GM23338 (cell line): ENCODE data around the gene IQGAP1. TPM values are rescaled to one million over a fixed set of nuclear protein-coding genes. Genes with fewer than 3 reads are reported as not detected.

Experiments used
- ATAC-seq: fragments of 200-7000 bp; cut with Tn5 transposase; 3 replicates; pipeline ENCODE4 v1.9.1; 2020
- DNase-seq: peaks from one replicate; pipeline ENCODE4 v3.0.0-alpha.2; 2015; ENCODE audit warnings: low spot score
- H2AFZ ChIP-seq: fragments of 200-600 bp; sonication (generic); 2 replicates; pipeline ENCODE4 v1.8.0; 2016; ENCODE audit warnings: antibody characterized with exemption, mild to moderate bottlenecking, moderate library complexity
- H3F3A ChIP-seq: fragments of 200-600 bp; sonication (generic); replicated peaks from 2 replicates; pipeline ENCODE4 v1.8.0; 2017; ENCODE audit warnings: antibody characterized with exemption, mixed run types, low read depth
- H3K27ac ChIP-seq: fragments of 200-600 bp; sonication (generic); 2 replicates; pipeline ENCODE4 v1.6.1; 2016; ENCODE audit warnings: low read depth
- H3K27me3 ChIP-seq: fragments of 200-600 bp; sonication (generic); 2 replicates; pipeline ENCODE4 v1.8.0; 2016; ENCODE audit warnings: mild to moderate bottlenecking, mixed run types, moderate library complexity; ENCODE audit not compliant: insufficient read depth
- H3K36me3 ChIP-seq: fragments of 200-600 bp; sonication (generic); 2 replicates; pipeline ENCODE4 v1.8.0; 2016; ENCODE audit warnings: mild to moderate bottlenecking; ENCODE audit not compliant: insufficient read depth
- H3K4me1 ChIP-seq: fragments of 200-600 bp; sonication (generic); 2 replicates; pipeline ENCODE4 v1.8.0; 2016; ENCODE audit warnings: mild to moderate bottlenecking, moderate library complexity; ENCODE audit not compliant: insufficient read depth
- H3K4me2 ChIP-seq: fragments of 200-600 bp; sonication (generic); 2 replicates; pipeline ENCODE4 v1.7.1; 2017; ENCODE audit warnings: mixed run types
- H3K4me3 ChIP-seq: fragments of 200-600 bp; sonication (generic); 2 replicates; pipeline ENCODE4 v1.6.1; 2016; ENCODE audit warnings: mixed run types
- H3K79me2 ChIP-seq: fragments of 200-600 bp; sonication (generic); replicated peaks from 2 replicates; pipeline ENCODE4 v1.8.0; 2017; ENCODE audit warnings: mild to moderate bottlenecking; ENCODE audit not compliant: insufficient read depth
- H3K9me2 ChIP-seq: fragments of 200-600 bp; sonication (generic); 2 replicates; pipeline ENCODE4 v1.8.0; 2017; ENCODE audit not compliant: insufficient read depth
- H4K20me1 ChIP-seq: fragments of 200-600 bp; sonication (generic); replicated peaks from 2 replicates; pipeline ENCODE4 v1.8.0; 2017; ENCODE audit warnings: mild to moderate bottlenecking; ENCODE audit not compliant: insufficient read depth
- H3K27ac Mint-ChIP-seq: 2 replicates; pipeline ENCODE4 v1.8.0; 2020; ENCODE audit warnings: inconsistent platforms, mild to moderate bottlenecking, moderate library complexity, mixed read lengths
- H3K27me3 Mint-ChIP-seq: 3 replicates; pipeline ENCODE4 v1.8.0; 2022; ENCODE audit warnings: low read depth, mild to moderate bottlenecking, moderate library complexity, mixed read lengths, inconsistent platforms; ENCODE audit not compliant: insufficient read depth, poor library complexity
- H3K36me3 Mint-ChIP-seq: 3 replicates; pipeline ENCODE4 v1.8.0; 2021; ENCODE audit warnings: low read depth, mild to moderate bottlenecking, inconsistent platforms, moderate library complexity, mixed read lengths
- H3K4me1 Mint-ChIP-seq: 3 replicates; pipeline ENCODE4 v1.8.0; 2020; ENCODE audit warnings: mild to moderate bottlenecking, inconsistent platforms, mixed read lengths
- H3K4me3 Mint-ChIP-seq: 3 replicates; pipeline ENCODE4 v1.8.0; 2021; ENCODE audit warnings: moderate library complexity, mild to moderate bottlenecking, inconsistent platforms, mixed read lengths
- H3K9me3 Mint-ChIP-seq: 3 replicates; pipeline ENCODE4 v1.8.0; 2020; ENCODE audit warnings: moderate library complexity, mild to moderate bottlenecking, inconsistent platforms, mixed read lengths
- CREB1 ChIP-seq: fragments of 250-450 bp; sonication (Bioruptor Pico); IDR thresholded peaks from 2 replicates; pipeline ENCODE4 v1.5.0; 2020; ENCODE audit warnings: low read depth, mild to moderate bottlenecking, moderate library complexity
- CTCF ChIP-seq, 2 experiments: fragments of 200-600 bp in 1 of 2; sonication (generic) in 1 of 2; conservative IDR thresholded peaks; 2 replicates each; pipeline versions ENCODE4 v1.5.1 to v1.6.1; 2016 to 2017; ENCODE audit warnings: antibody characterized with exemption in 2 of 2, low read depth in 2 of 2, mild to moderate bottlenecking in 2 of 2, moderate library complexity in 1 of 2
- EZH2phosphoT487 ChIP-seq: fragments of 200-600 bp; sonication (generic); IDR thresholded peaks from one replicate; pipeline ENCODE4 v1.8.1; 2018; ENCODE audit warnings: antibody characterized with exemption; ENCODE audit not compliant: unreplicated experiment
- JUNB ChIP-seq: IDR thresholded peaks from one replicate; pipeline ENCODE4 v1.6.1; 2016; ENCODE audit warnings: antibody characterized with exemption; ENCODE audit not compliant: unreplicated experiment
- REST ChIP-seq: IDR thresholded peaks from one replicate; pipeline ENCODE4 v1.6.1; 2018; ENCODE audit warnings: antibody characterized with exemption; ENCODE audit not compliant: unreplicated experiment
- STAT1 ChIP-seq: IDR thresholded peaks from one replicate; pipeline ENCODE4 v1.6.1; 2016; ENCODE audit warnings: antibody characterized with exemption; ENCODE audit not compliant: unreplicated experiment
- ZNF462 ChIP-seq: fragments of 250-450 bp; sonication (Bioruptor Pico); IDR thresholded peaks from 2 replicates; pipeline ENCODE4 v1.5.0; 2020; ENCODE audit warnings: mild to moderate bottlenecking, moderate library complexity
- polyA plus RNA-seq: library from polyadenylated mRNA; unstranded; fragments of >200 nt; fragmentation: Nextera tagmentation; extraction: Ambion mirVana; gene quantifications from 2 replicates; pipeline ENCODE4 v1.2.1, GENCODE V29; 2016
- total RNA-seq: library from RNA; depleted of rRNA; stranded (reverse); fragments of >200 nt; shearing (Covaris generic); gene quantifications from 2 replicates; pipeline ENCODE4 v1.2.3, GENCODE V29; 2014

The IQGAP1 gene
- total and polyA plus RNA-seq, 2 experiments from 2014 or later, result 92.7 to 159 TPM

GRCh38 chr15:90348456-90348855 lies 39.6 kb upstream of the IQGAP1 start (continued):
- TF ChIP-seq EZH2phosphoT487 (no peak), CTCF (conservative IDR thresholded peaks at IDR 0.05; ENCODE audit: low read depth in 2 of 2) (no peak), STAT1 (no peak)

- Mint-ChIP-seq H3K4me1 (peaks cover 3% of the 10 kb centered on the region; the same call in 1 of the 3 replicates), H3K27me3 (peaks cover 15% of the 10 kb centered on the region), H3K27ac (no peak overlapping the region), H3K4me3 (no peak overlapping the region), H3K9me3 (no peaks in the 10 kb centered on the region), H3K36me3 (no peaks in the 10 kb centered on the region)
- ATAC-seq (no peak), DNase-seq (no peak)
- H3K4me1 ChIP-seq, result no peaks in the 10 kb centered on the region
- H4K20me1 ChIP-seq, result no peaks in the 10 kb centered on the region
- H3K36me3 ChIP-seq, result no peaks in the 10 kb centered on the region
- H3K27me3 ChIP-seq, result no peaks in the 10 kb centered on the region
- H3K9me2 ChIP-seq, result no peaks in the 10 kb centered on the region
- no peak overlapping the region for H2AFZ ChIP-seq
- no peak for TF ChIP-seq CREB1 (CRISPR knock-in tag)
- TF ChIP-seq REST, result no peak
- TF ChIP-seq JUNB, result no peak
- no peaks in the 10 kb centered on the region for H3F3A ChIP-seq
- no peak overlapping the region for H3K4me2 ChIP-seq
- no peak overlapping the region for H3K4me3 ChIP-seq
- no peak overlapping the region for H3K27ac ChIP-seq
- no peaks in the 10 kb centered on the region for H3K79me2 ChIP-seq
Observed at GRCh38 chr15:90349072-90349471, 39.0 kb upstream of the IQGAP1 start.

- no peak overlapping the region for H3K27ac Mint-ChIP-seq
- Histone ChIP-seq H3K27me3 (no peaks in the 10 kb centered on the region), H4K20me1 (no peaks in the 10 kb centered on the region), H3F3A (no peaks in the 10 kb centered on the region), H3K27ac (no peak overlapping the region), H3K4me1 (no peaks in the 10 kb centered on the region), H3K4me3 (no peak overlapping the region), H3K36me3 (no peaks in the 10 kb centered on the region), H3K4me2 (no peak overlapping the region), H3K9me2 (no peaks in the 10 kb centered on the region), H2AFZ (0 out of 2 replicates have a peak overlapping the region, but pooled peaks have one; percentile 47), H3K79me2 (no peaks in the 10 kb centered on the region)
- H3K27me3 Mint-ChIP-seq, result peaks cover 15% of the 10 kb centered on the region
- H3K4me1 Mint-ChIP-seq, result peaks cover 3% of the 10 kb centered on the region; the same call in 1 of the 3 replicates
- H3K9me3 Mint-ChIP-seq, result no peaks in the 10 kb centered on the region
- ATAC-seq (no peak), DNase-seq (peak; percentile 23)
- H3K36me3 Mint-ChIP-seq, result no peaks in the 10 kb centered on the region
- no peak overlapping the region for H3K4me3 Mint-ChIP-seq
- TF ChIP-seq ZNF462 (CRISPR knock-in tag) (no peak), JUNB (no peak)
Observed at GRCh38 chr15:90349821-90350220, 38.2 kb upstream of the IQGAP1 start.
